ENCODE data around the gene TBC1D22B.

TBC1D22B gene

GRCh38 chr6:37357288-37357687 is 99.7 kb downstream of the TBC1D22B start:
- no peak for DNase-seq (ENCODE audit: low read depth)

- DNase-seq (ENCODE audit: low read depth): no peak
These were observed 100.3 kb downstream of the TBC1D22B start for GRCh38 chr6:37357860-37358259.

- no peak for DNase-seq (ENCODE audit: low read depth)
These were observed 101.5 kb downstream of the TBC1D22B start for GRCh38 chr6:37359039-37359438.

GRCh38 chr6:37362101-37362828 is 104.7 kb downstream of the TBC1D22B start:
- no peak for DNase-seq (ENCODE audit: low read depth)

DNA sequence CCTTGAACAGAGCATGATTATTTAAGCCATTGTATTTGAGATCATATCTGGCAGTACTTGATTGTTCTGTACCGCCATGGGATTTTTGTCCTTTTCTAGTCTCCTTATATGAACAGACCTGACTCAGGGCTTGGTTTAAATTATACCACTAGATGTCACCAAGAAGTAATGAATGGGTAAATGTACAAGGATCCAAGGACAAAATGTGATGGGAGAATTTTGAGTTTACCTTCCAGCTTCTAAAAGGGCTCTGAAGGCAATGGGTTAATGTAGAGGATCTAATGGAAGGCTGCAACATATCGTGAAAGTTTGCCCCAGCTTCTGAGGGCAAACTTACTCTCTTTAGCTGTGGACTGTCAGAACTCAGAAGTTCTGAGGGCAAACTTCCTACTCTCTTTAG is 108.2 kb downstream of the TBC1D22B start:
- DNase-seq (ENCODE audit: low read depth): no peak

GRCh38 chr6:37366910-37367309 is 109.3 kb downstream of the TBC1D22B start:
- DNase-seq (ENCODE audit: low read depth): no peak

- DNase-seq (ENCODE audit: low read depth): no peak
These were observed 111.4 kb downstream of the TBC1D22B start for GRCh38 chr6:37368961-37369320.

DNA sequence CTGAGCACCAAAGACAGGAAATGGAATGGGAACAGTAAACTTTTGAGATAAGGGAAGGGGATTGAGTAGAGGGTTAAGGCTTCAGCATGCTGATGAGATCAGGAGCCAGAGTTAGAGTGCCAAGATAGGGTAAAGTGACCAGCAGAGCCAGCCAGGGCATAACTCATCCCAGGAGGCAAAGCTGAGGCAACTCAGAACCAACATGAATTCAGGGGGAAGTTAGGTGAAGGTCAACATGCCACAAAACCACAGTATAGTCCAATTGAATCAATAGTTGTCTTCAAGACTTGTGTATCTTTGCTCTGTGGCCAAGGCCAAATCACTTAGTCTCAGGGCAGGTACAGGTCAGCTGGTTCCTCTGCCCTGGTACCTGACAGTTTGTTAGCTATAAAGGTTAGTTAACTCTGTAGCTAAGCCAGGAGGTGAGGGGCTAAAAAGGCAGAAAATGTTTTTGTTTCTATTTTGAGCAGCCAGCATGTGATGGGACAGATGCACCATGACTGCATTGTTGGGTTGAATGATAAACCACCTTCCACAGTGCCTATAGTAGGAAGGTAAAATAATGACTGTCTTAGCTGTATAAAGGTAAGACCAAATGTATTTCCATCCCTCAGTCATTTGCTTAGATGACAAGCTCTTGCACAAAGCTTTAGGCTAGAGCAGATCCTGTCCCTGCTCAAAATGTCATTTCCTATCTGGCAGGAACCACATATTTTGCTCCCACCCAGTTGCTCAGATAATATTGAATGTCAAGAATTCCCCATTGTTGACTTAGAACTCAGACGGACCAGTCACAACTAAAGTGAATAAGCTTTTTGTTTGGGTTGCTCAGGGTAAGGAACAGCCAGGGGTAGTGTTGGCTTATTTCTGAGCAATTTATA is 112.0 kb downstream of the TBC1D22B start:
- DNase-seq (ENCODE audit: low read depth): no peak

DNA sequence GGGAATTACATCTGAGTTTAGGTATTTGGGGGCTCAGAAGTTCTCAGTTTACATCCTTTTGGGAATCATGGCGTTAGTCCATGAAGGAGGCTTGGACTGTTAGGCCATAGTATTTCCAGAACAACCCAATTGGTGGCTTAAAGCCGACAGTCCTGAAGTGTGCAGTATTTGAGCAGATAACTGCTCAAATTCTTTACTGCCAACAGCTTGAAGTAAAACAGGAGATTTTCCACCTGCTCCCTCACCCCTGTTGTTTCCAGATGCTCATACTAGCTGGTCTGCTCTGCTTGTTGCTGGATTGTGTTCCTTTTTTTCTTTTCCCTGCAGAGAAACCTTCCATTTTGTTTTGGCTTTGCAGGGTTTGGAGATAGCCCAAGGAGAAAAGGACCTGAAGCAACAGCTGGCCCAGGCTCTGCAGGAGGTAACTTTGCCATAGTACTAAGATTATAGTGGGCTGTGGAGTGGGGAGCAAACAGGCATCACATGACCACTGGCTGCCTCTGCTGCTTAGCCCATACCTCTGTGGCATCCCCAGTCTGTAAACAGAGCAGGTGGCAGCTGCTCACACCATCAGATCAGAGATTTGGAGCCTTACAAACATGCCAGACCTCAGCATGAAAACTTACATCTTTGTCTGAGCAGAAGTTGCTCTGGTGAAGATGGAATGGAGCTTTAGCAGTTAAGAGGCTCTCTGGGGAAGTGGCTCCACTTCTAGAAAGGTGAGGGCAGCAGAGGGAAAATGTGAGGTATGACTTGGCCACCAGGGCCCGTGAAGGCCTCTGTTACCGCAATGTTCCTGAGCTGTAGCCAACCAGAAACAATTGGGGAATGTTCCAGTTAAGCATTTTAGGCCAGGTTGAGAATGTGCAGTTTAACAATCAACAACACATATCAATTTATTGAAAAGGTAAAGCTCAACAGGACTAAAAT is 113.8 kb downstream of the TBC1D22B start:
- no peak for DNase-seq (ENCODE audit: low read depth)

- no peak for DNase-seq (ENCODE audit: low read depth)
These were observed 114.5 kb downstream of the TBC1D22B start for GRCh38 chr6:37372116-37372515.

DNA sequence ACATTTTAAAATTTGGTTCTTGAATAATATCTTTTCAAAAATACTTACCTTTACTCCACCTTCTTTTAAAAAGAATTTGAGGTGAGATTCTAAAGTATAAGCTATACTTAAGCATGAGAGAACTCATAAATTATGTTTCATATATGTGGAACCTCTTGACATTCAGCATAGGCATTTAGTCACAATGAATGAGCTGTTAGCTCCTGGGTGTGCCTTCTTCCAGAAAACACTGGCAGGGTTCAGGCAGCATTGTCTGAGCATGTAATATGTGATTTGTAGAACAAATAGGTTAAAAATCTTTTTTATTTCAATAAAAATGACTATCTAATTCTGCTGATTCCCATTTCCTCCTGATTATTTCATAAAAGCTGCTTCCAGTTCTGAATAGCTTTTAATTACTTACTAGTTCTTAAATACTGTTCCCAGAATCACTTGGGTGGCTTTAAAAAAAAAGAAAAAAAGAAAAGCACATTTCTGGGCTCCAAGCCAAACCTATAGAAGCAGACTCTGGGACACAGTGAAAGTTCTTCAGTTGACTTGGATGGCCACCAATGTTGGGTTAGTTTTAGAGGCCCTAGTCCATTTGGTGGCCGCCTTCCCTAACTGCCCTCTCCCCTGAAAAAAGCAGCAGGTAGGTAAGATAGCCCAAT is 116.4 kb downstream of the TBC1D22B start:
- DNase-seq (ENCODE audit: low read depth): no peak

- no peak for DNase-seq (ENCODE audit: low read depth)
These were observed 117.8 kb downstream of the TBC1D22B start for GRCh38 chr6:37375376-37375775.

DNA sequence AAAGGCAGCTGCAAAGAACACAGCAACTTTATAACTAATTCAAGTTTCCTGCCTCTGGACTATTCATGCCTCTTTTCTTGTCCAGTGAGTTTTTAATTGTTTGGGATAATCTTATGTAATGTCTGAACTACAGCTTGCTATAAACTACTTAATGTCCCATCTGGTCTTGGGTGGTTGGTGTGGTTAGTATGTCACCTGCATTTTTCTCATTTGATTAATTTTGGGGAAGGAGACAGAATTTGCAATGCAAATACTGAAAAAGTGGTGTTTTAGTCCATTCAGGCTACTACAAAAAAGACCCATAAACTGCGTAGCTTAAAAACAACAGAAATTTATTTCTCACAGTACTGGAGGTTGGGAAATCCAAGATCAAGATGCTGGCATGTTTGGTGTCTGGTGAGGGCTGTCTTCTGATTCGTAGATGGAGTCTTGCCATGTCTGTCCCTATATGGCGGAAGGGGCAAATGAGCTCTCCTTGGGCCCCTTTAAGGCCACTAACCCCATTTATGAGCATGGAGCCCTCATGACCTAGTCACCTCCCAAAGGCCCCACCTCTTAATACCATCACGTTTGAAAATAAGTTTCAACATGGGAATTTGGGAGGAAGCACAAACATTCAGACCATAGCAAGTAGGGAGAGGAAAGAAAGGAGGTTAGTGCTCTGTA is 118.6 kb downstream of the TBC1D22B start:
- DNase-seq (ENCODE audit: low read depth): no peak

DNA sequence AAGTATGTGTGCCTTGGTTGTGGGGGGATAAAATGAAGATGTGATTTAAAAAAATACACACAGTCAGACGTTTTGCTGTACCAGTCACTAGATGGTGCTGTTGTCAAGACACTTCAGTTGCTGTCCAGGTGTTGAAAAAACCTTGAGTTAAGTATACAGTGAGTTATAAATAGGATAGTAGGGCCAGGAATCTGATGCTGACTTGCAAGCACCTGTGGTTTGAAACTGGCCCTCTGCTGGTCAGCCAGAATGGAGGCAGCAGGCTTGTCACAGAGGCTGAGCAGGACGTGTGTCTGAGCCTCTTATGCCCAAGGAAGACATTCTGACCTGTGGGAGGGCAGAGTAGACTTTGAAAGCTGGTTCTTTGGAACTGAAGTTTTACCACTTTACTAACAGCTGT is 124.0 kb downstream of the TBC1D22B start:
- DNase-seq (ENCODE audit: low read depth): no peak

All from activated T-cell treated with anti-CD3 and anti-CD28 coated beads for 24 hours (primary cell).